Osteoblast (primary cell): ENCODE results near the gene NMRK2. TPM values are rescaled to one million over a fixed set of nuclear protein-coding genes. Genes with fewer than 3 reads are reported as not detected.

Experiments used
- DNase-seq: peaks from one replicate; pipeline ENCODE4 v3.0.0; 2011; ENCODE audit warnings: low spot score, mixed read lengths; ENCODE audit not compliant: insufficient read length; ENCODE audit errors: missing footprints
- H2AFZ ChIP-seq: 2 replicates; pipeline ENCODE4 v1.6.0; 2011; ENCODE audit warnings: mild to moderate bottlenecking, low read length
- H3K27ac ChIP-seq: 2 replicates; pipeline ENCODE4 v1.5.1; 2011; ENCODE audit warnings: mild to moderate bottlenecking, low read depth, low read length, moderate library complexity
- H3K27me3 ChIP-seq: 2 replicates; pipeline ENCODE4 v1.6.0; 2012; ENCODE audit warnings: mild to moderate bottlenecking, control low read depth, inconsistent platforms, low read length, moderate library complexity; ENCODE audit not compliant: insufficient read depth
- H3K36me3 ChIP-seq: 2 replicates; pipeline ENCODE4 v1.5.1; 2011; ENCODE audit warnings: mild to moderate bottlenecking, low read length, control low read depth, moderate library complexity; ENCODE audit not compliant: insufficient read depth
- H3K4me1 ChIP-seq: 2 replicates; pipeline ENCODE4 v1.5.1; 2011; ENCODE audit warnings: mild to moderate bottlenecking, low read length, control low read depth, moderate library complexity; ENCODE audit not compliant: insufficient read depth
- H3K4me2 ChIP-seq: 2 replicates; pipeline ENCODE4 v1.6.0; 2011; ENCODE audit warnings: mild to moderate bottlenecking, low read length; ENCODE audit not compliant: insufficient read depth
- H3K4me3 ChIP-seq: fragments of 200-600 bp; sonication (generic); 3 replicates; pipeline ENCODE4 v1.5.1; 2012; ENCODE audit warnings: mild to moderate bottlenecking, low read length, inconsistent platforms; ENCODE audit not compliant: insufficient read depth
- H3K79me2 ChIP-seq: 2 replicates; pipeline ENCODE4 v1.6.0; 2012; ENCODE audit warnings: mild to moderate bottlenecking, low read length, control low read depth, inconsistent platforms; ENCODE audit not compliant: insufficient read depth
- H3K9me3 ChIP-seq: 2 replicates; pipeline ENCODE4 v1.5.1; 2011; ENCODE audit warnings: low read depth, low read length, control low read depth
- H4K20me1 ChIP-seq: 2 replicates; pipeline ENCODE4 v1.6.0; 2012; ENCODE audit warnings: mild to moderate bottlenecking, low read length, control low read depth; ENCODE audit not compliant: insufficient read depth
- CTCF ChIP-seq: IDR thresholded peaks from 2 replicates; pipeline ENCODE4 v1.5.1; 2011; ENCODE audit warnings: mild to moderate bottlenecking, low read depth, low read length, moderate library complexity; ENCODE audit errors: extremely low read depth
- total RNA-seq: library from RNA; depleted of rRNA; stranded (reverse); fragments of >200 nt; gene quantifications from 2 replicates; pipeline ENCODE4 v1.2.3, GENCODE V29; 2012

NMRK2 gene
- total RNA-seq, 1 donor, result not detected

GRCh38 chr19:3979674-3980352 lies 46.9 kb downstream of the NMRK2 start:
- H3K9me3 ChIP-seq, result no peaks in the 10 kb centered on the region
- peaks cover 95% of the 10 kb centered on the region for H3K79me2 ChIP-seq
- no peak for TF ChIP-seq CTCF
- H3K27me3 ChIP-seq, result no peaks in the 10 kb centered on the region
- H3K27ac ChIP-seq, result peak overlapping the region; percentile 8
- H3K4me1 ChIP-seq, result peaks cover 17% of the 10 kb centered on the region
- H4K20me1 ChIP-seq, result peaks cover 94% of the 10 kb centered on the region
- H3K4me2 ChIP-seq, result no peak overlapping the region
- H3K36me3 ChIP-seq, result peaks cover 97% of the 10 kb centered on the region
- peak; percentile 52 for DNase-seq
- H3K4me3 ChIP-seq, result no peak overlapping the region
- H2AFZ ChIP-seq, result no peak overlapping the region

- Histone ChIP-seq H3K27me3 (no peaks in the 10 kb centered on the region), H3K27ac (peak overlapping the region; percentile 8), H2AFZ (no peak overlapping the region), H3K4me1 (peaks cover 19% of the 10 kb centered on the region), H3K4me3 (no peak overlapping the region), H3K79me2 (peaks cover 94% of the 10 kb centered on the region), H4K20me1 (peaks cover 93% of the 10 kb centered on the region), H3K9me3 (no peaks in the 10 kb centered on the region), H3K36me3 (peaks cover 91% of the 10 kb centered on the region), H3K4me2 (no peak overlapping the region)
- TF ChIP-seq CTCF, result no peak
- DNase-seq, result peak; percentile 68
Observed at GRCh38 chr19:3980353-3981251, 47.7 kb downstream of the NMRK2 start.

GRCh38 chr19:3981373-3981735 lies 48.5 kb downstream of the NMRK2 start:
- H3K36me3 ChIP-seq, result peaks cover 84% of the 10 kb centered on the region

More at GRCh38 chr19:3981373-3981735, 48.5 kb downstream of the NMRK2 start:
- H3K4me1 ChIP-seq, result peaks cover 27% of the 10 kb centered on the region
- no peaks in the 10 kb centered on the region for H3K27me3 ChIP-seq
- H3K4me3 ChIP-seq, result no peak overlapping the region
- no peaks in the 10 kb centered on the region for H3K9me3 ChIP-seq
- no peak for DNase-seq
- no peak overlapping the region for H2AFZ ChIP-seq
- peaks cover 87% of the 10 kb centered on the region for H3K79me2 ChIP-seq
- H3K27ac ChIP-seq, result peak overlapping the region; percentile 98
- H3K4me2 ChIP-seq, result no peak overlapping the region
- peaks cover 87% of the 10 kb centered on the region for H4K20me1 ChIP-seq
- no peak for TF ChIP-seq CTCF
